ENCODE measurements around the gene SLC12A2.

SLC12A2 gene

GRCh38 chr5:128237000-128237399 lies 153.4 kb downstream of the SLC12A2 start:
- TF ChIP-seq CTCF (IDR thresholded peaks at IDR 0.05; ENCODE audit: low read length) (no peak), EZH2 (IDR thresholded peaks at IDR 0.05; ENCODE audit: borderline replicate concordance, low read length) (no peak)
- no peaks in the 10 kb centered on the region for H3K79me2 ChIP-seq (ENCODE audit: insufficient read depth, low read length)
- H3K36me3 ChIP-seq (ENCODE audit: insufficient read depth, low read length) = no peaks in the 10 kb centered on the region
- H3K9me3 ChIP-seq (ENCODE audit: low read length) = no peaks in the 10 kb centered on the region
- no peak overlapping the region for H3K27ac ChIP-seq (ENCODE audit: low read depth, low read length, poor library complexity, severe bottlenecking)
- H3K9ac ChIP-seq (ENCODE audit: low read length) = no peak overlapping the region
- H3F3A ChIP-seq (ENCODE audit: insufficient read depth, low read length) = no peaks in the 10 kb centered on the region
- H4K20me1 ChIP-seq (ENCODE audit: insufficient read depth, low read length) = no peaks in the 10 kb centered on the region
- H3K9me2 ChIP-seq (ENCODE audit: low read depth, low read length) = no peaks in the 10 kb centered on the region
- no peak overlapping the region for H3K4me2 ChIP-seq (ENCODE audit: low read length)
- no peaks in the 10 kb centered on the region for H3K27me3 ChIP-seq (ENCODE audit: insufficient read depth, low read length)
- H2AFZ ChIP-seq (ENCODE audit: low read length) = no peak overlapping the region
- H3K4me3 ChIP-seq (ENCODE audit: low read depth, low read length, poor library complexity, severe bottlenecking) = no peak overlapping the region
- no peaks in the 10 kb centered on the region for H3K4me1 ChIP-seq (ENCODE audit: insufficient read depth, low read length, severe bottlenecking)

DNA sequence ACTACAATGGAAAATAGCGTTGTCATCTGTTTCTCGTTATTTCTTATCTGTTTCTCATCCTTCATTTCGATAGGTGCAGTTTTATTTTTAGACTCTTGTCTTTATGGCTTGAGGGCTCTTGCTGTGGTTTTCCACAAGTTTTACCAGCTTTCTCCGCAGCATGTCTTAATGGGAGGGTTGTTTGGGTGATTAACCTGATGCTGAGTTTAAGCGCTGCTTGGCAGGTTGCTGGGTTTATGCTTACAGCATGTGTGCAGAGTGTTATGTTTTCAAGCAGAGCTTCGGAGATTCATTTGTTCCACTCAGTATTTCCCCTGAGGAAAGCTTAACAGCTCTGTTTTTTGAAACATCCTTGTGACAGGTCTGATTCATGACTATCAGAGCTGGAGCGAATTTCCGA lies 154.0 kb downstream of the SLC12A2 start:
- Histone ChIP-seq H3K4me2 (ENCODE audit: low read length) (no peak overlapping the region), H3K9ac (ENCODE audit: low read length) (no peak overlapping the region), H3K27ac (ENCODE audit: low read depth, low read length, poor library complexity, severe bottlenecking) (no peak overlapping the region), H3K27me3 (ENCODE audit: insufficient read depth, low read length) (no peaks in the 10 kb centered on the region), H3K9me2 (ENCODE audit: low read depth, low read length) (no peaks in the 10 kb centered on the region), H3K4me1 (ENCODE audit: insufficient read depth, low read length, severe bottlenecking) (no peaks in the 10 kb centered on the region), H4K20me1 (ENCODE audit: insufficient read depth, low read length) (no peaks in the 10 kb centered on the region), H3F3A (ENCODE audit: insufficient read depth, low read length) (no peaks in the 10 kb centered on the region), H3K4me3 (ENCODE audit: low read depth, low read length, poor library complexity, severe bottlenecking) (no peak overlapping the region), H3K79me2 (ENCODE audit: insufficient read depth, low read length) (no peaks in the 10 kb centered on the region), H3K9me3 (ENCODE audit: low read length) (no peaks in the 10 kb centered on the region), H3K36me3 (ENCODE audit: insufficient read depth, low read length) (no peaks in the 10 kb centered on the region), H2AFZ (ENCODE audit: low read length) (no peak overlapping the region)
- TF ChIP-seq CTCF (IDR thresholded peaks at IDR 0.05; ENCODE audit: low read length) (no peak), EZH2 (IDR thresholded peaks at IDR 0.05; ENCODE audit: borderline replicate concordance, low read length) (no peak)

Measured in OCI-LY1 (cell line).